CD4-positive, alpha-beta T cell treated with Interleukin-17A for 1 hour (primary cell): ENCODE measurements around the gene C14orf119.
"Not testable (repeated sequence)": the region's sequence is repeated elsewhere in the genome, so short reads cannot be mapped to it uniquely, and the experiment has no call there.

ENCODE experiments used
- DNase-seq: peaks from one replicate; pipeline ENCODE4 v3.0.0-alpha.2; 2020

The C14orf119 gene

DNA sequence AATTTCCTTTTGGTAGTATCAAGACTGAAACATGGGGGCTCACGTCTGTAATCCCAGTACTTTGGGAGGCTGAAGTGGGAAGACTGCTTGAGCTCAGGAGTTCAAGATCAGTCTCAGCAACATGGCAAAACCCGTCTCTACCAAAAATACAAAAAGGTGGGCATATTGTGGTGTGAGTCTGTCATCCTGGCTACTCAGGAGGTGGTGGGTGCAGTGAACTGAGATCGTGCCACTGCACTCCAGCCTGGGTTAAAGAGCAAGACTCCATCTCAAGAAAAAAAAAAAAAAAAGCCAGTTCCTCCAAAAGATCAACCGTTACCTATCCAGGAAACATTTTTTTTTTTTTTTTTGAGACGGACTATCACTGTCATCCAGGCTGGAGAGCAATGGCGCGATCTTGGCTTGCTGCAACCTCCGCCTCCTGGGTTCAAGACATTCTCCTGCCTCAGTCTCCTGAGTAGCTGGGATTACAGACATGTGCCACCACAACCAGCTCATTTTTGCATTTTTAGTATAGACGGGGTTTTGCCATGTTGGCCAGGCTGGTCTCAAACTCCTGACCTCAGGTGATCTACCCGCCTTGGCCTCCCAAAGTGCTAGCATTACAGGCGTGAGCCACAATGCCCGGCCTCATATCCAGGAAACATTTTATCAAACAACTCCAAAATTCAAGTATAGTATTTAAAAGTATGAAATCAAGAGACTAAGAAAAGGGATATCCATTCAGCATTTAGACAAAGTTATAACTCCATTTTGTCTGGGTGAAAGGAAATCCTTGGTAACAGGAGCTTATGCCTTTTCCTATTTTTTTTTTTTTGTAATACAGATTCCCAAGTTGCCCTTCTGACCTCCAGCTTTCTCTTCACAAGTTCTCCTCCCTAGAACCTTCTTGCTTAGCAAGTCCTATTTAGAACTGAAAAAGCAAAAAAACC, 3.7 kb upstream of the C14orf119 start:
- DNase-seq = no peak

GRCh38 chr14:23093104-23093503, 2.2 kb upstream of the C14orf119 start:
- DNase-seq = no peak

DNA sequence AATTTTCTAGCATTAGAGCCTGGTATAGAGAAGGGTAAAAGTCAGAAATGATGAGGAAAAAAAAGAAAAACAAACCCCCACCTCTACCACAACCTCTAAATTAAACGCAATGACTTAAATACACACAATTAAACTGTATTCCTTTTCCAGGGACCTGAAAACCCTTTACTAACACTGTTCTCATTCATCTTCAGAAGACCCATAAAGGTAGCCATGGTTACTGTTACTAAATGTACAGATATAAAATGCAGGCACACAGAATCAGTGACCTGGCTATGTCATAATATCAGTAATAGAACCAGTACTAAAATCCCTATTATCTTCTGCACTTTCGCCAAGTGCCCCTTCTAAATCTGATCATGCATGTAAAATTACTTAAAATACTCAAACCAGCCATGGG, 1.8 kb upstream of the C14orf119 start:
- no peak for DNase-seq

DNA sequence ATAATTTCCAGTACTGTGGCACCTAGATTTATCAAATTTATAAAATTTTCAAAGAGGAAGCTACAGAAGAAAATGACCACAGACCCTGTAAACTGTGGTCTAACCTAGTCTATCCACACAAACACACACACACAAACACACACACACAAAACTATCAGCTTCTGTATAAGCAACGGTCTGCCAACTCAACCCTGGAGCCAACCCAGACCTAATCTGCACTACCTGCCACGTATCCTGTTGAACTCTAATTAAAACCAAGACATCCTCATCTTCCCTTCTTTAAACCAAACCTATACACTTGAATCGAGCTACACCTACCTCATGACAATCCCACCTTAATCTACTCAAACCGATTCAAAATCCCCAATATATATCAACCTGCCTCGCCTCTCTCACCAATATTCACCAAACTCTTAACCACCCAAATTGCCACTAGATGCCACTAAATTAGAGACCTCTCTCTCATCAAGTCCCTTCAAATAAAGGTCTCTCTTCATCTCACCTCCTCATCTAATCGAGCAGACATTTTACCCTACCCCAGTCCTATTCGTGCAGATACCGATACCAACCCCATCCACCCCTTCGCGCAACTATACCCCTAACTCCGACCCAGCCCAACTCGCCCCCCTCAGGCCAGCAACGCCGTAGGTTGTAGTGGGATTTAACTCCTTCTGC, 1.2 kb upstream of the C14orf119 start:
- peak; percentile 16 for DNase-seq

GRCh38 chr14:23094666-23095195, 574 bp upstream of the C14orf119 start, which contains the start of gene ACIN1:
Gene ACIN1, minus strand, starts transcription at chr14:23095136. Its CDS starts 24 bp downstream, at chr14:23095112.
- DNase-seq = peak; percentile 86

- no peak for DNase-seq
These were observed 2.5 kb downstream of the C14orf119 start for GRCh38 chr14:23097786-23098185.

- no peak for DNase-seq
These were observed 4.0 kb downstream of the C14orf119 start for GRCh38 chr14:23099212-23099861.

DNA sequence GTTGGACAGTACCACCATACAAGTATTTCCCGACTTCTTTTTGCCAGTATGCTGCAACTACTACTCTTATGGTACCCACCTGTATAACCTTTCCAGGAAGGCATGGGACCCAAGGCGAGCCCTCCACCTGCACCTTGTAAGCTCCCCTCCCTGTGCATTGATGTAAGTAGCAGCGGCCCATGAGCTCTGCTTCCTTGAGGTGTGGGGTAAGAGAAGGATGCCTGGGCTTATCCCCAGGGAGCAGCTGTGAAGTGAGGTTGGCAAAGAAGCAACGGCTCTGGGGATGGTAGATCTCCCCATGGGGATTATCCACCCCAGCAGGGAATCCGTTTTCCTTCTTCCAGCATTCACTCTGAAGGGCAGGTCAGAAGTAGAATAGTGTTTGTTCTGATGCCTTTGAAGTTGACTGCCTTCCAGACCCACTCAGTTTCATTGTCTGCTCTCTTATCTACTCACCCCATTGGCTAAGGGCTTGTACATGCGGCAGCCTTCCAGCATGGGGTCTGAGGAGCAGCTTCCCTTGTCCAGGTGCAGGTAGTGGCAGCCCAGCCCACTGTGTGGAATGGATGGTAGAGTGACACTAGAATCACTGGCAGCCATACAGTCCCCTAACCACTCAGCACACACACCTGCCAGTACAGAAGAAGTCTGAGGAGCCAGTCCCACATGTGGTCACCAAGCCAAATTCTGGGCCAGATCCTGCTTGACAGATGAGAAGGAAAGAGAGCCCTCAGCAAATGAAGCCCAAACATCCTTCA, 6.1 kb downstream of the C14orf119 start:
- DNase-seq = no peak

- DNase-seq = no peak
These were observed 6.8 kb downstream of the C14orf119 start for GRCh38 chr14:23101986-23102625.

DNA sequence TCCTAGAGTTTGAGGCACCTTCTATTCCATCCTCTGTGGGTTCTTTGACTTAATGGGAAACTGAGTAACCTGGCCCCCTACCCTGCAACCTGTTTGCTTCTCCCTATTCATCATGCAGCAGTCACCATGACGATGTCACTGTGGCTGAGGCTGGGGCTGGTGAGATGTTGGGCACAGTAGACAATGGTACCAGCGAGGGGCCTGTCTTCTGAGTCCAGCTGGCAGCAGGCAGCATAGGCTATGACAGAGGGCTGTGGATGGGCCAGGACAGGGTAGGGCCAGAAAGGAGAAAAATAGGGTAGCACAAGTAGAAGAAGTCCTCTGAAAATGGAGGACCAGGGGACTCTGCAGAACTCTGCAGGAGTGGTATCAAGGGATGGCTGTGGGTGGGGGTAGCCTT, 7.5 kb downstream of the C14orf119 start:
- DNase-seq = no peak

- no peak for DNase-seq
These were observed 8.3 kb downstream of the C14orf119 start for GRCh38 chr14:23103581-23103980.

DNA sequence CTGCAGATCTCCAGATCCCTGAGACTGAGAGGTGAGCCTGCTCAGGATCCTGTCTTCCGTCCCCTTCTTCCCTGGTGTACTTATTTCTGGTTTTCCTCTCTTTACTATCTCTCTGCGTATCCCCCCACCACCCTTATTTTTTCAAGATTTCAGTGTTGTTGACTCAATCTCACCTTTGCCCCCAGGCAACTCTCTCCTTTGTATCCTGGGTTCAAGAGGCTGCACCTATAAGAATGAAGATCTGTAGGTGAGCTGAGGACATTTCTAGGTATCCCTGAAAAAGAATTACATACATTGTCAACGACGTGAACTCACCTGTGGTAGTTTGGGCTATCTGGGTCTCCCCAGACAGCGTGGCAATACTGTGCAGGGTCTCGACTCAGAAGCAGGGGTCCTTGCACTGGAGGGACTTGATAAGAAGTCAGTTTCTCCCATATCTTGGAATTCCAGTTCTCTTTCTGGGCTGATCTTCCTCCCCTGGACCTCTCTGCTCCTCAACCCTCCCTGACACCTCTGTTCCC, 8.8 kb downstream of the C14orf119 start:
- DNase-seq = no peak

GRCh38 chr14:23104591-23105347, 9.5 kb downstream of the C14orf119 start, which contains the start of gene CIROP:
Gene CIROP, minus strand, starts transcription at chr14:23104989. Its CDS starts 69 bp downstream, at chr14:23104920.
- DNase-seq = no peak

DNA sequence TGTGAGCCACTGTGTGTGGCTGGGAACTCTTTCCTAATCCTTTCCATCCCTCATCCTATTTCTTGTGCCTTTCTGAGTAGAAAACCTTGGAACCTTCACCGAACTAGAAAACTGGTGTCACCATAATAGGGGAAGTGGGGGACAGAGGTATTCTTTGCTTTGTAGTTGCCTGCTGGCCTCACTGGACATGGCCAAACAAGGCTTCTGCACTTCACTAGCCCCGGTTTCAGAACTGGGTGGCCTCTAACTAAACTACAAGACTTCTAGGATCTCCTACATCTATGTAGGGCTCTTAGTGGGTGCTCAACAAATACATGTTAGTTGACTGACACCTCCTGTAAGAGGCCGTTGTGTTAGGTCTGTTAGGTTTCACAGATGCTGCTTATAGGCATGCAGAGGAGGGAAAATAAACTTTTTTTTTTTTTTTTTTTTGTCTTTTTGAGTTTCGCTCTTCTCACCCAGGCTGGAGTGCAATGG, 10.1 kb downstream of the C14orf119 start:
- no peak for DNase-seq

GRCh38 chr14:23106747-23107045, 11.4 kb downstream of the C14orf119 start:
- no peak for DNase-seq

DNA sequence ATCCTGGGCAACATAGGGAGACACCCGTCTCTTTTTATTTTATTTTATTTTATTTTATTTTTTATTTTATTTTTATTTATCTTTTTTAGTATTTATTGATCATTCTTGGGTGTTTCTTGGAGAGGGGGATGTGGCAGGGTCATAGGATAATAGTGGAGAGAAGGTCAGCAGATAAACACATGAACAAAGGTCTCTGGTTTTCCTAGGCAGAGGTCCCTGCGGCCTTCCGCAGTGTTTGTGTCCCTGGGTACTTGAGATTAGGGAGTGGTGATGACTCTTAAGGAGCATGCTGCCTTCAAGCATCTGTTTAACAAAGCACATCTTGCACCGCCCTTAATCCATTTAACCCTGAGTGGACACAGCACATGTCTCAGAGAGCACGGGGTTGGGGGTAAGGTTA, 12.3 kb downstream of the C14orf119 start:
- DNase-seq = not testable (repeated sequence)

DNA sequence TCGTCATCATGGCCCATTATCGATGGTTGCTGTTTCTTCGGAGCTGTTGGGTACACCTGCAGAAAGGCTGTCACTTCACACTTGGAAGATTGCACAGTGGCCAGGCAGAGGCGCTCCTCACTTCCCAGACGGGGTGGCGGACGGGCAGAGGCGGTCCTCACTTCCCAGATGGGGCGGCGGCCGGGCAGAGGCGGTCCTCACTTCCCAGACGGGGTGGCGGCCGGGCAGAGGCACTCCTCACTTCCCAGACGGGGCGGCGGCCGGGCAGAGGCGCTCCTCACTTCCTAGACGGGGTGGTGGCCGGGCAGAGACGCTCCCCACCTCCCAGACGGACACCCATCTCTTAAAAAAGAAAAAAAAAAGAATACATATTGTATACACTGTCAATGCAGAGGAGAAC, 12.9 kb downstream of the C14orf119 start:
- DNase-seq = not testable (repeated sequence)

- DNase-seq = no peak
These were observed 14.5 kb downstream of the C14orf119 start for GRCh38 chr14:23109769-23110168.

GRCh38 chr14:23110579-23111365, 15.5 kb downstream of the C14orf119 start:
- no peak for DNase-seq
